ENCODE results near the gene SCYL1.

DNA sequence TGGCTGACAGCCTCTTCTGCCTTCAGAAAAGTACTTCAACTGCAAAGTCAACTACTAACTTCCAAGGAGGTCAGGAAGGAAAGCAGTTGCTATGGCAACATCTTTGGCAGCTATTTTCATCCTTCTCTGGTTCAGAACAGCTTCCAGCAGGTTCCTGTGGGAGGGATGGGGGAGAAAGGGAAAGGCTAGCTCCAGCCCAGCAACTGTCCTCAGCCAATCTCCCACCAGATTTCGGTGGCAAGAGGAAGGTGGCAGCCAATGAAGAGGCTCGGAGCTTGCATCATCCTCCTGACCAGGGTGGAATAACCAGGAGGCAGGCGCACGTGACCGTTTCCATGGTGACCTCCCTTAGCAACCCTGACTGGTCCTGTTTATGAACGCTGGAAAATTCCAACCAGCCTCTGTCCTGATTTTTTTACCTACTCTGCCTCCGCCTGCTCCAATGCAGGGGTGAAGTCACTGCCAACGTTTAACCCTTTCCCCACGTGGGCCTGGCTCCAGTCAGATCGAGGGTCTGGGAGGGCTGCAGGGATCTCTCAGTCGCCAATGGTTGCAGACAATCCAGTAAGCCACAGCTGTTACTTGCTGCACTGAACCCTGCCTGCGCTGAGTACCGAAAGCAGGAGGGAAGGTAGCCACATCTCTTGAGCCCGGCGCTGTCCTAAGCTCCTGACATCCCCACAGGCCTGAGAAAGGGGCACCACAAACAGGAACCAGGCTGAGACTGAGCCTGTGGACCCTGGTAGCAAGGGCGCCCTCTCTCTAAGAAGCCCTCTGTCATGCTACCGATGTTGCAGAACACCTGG is 37.2 kb upstream of the SCYL1 start:
- TF ChIP-seq EZH2 (IDR thresholded peaks at IDR 0.05; ENCODE audit: borderline replicate concordance, low read depth, low read length, severe bottlenecking) = no peak
- TF ChIP-seq CTCF (IDR thresholded peaks at IDR 0.05; ENCODE audit: borderline replicate concordance, extremely low read depth, low read length, poor library complexity, severe bottlenecking) = no peak
